ENCODE results near the gene CELA2A.

GRCh38 chr1:15417059-15417934 is 39.2 kb upstream of the CELA2A start:
- no peak for TF ChIP-seq CTCF (IDR thresholded peaks at IDR 0.05)
- TF ChIP-seq POLR2A (IDR thresholded peaks at IDR 0.05) = no peak
- peak in 1 of 2 donors; percentile 65 for TF ChIP-seq POLR2AphosphoS5 (IDR thresholded peaks at IDR 0.05)

All from upper lobe of left lung (tissue), 4 donors.